Measurements from ENCODE around the gene GJC3.
"Not testable (repeated sequence)": the region's sequence is repeated elsewhere in the genome, so short reads cannot be mapped to it uniquely, and the experiment has no call there.

Gene GJC3

DNA sequence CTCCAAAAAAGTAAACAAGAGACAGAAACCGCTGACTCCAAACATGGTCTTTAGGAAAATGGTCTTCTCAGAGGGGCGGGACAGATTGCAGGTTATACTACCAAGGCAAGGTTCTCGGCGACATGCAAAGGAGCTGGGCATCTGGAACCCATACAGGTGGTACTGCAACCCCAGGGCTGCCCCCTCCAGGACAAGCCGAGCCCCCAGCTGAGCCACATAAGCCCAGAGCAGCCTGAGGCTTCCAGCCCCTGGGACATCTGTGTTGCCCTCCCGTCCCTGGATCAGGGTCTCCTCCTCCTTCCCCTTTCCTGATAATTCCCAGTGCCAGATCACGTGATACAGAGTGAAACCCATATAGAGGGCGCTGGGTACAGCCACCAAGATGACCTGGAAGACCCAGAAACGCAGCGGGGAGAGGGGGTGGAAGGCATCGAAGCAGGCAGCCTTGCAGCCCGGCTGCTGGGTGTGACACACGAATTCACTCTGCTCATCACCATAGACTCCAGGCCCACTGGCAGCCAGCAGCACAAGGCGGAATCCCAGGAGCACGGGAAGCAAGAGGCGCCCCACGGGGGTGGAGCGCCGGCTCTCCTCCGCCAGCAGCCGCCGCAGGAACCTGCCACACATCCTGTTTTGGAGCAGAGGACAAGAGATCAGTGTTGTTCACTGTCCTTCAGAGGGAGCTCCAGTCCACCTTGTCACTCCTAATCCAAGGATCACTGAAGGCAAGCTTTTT, at the start of gene GJC3:
GJC3 (minus strand) TSS at position 627 of the 736 bp plus-strand sequence; CDS start at position 627, 0 bp downstream.
- no peak for DNase-seq

DNA sequence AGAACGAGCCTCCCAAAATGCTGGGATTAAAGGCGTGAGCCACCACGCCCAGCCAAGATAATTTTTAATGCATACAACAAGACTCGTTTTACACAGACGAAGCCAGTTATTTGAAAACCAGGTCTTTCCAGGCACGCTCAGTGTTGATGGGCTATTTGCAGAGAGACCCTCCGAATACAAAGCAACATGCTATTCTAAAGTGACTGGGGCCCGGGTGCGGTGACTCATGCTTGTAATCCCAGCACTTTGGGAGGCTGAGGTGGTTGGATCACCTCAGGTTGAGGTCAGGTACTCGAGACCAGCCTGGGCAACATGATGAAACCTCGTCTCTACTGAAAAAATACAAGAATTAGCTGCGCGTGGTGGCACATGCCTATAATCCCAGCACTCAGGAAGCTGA, 47.2 kb upstream of the GJC3 start:
- DNase-seq, result no peak

- no peak for DNase-seq
These were observed 46.5 kb upstream of the GJC3 start, which contains the start of gene AZGP1 for GRCh38 chr7:99975782-99976521. TSS of gene AZGP1 (minus strand) at chr7:99976031. CDS start at chr7:99976020, 11 bp downstream.

GRCh38 chr7:99974681-99975080, 45.3 kb upstream of the GJC3 start:
- no peak for DNase-seq

DNA sequence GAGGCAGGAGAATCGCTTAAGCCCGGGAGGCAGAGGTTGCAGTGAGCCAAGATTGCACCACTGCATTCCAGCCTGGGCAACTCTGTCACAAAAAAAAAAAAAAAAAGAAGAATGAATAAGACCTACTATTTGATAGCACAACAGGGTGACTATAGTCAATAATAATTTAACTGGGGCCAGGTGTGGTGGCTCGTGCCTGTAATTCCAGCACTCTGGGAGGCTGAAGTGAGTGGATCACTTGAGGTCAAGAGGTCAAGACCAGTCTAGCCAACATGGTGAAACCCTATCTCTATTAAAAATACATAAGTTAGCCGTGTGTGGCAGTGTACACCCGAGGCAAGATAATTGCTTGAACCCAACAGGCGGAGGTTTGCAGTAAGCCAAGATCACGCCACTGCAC, 44.4 kb upstream of the GJC3 start:
- DNase-seq, result not testable (repeated sequence)

- DNase-seq, result no peak
These were observed 41.8 kb upstream of the GJC3 start for GRCh38 chr7:99971242-99971641.

GRCh38 chr7:99969813-99970212, 40.4 kb upstream of the GJC3 start:
- not testable (repeated sequence) for DNase-seq

DNA sequence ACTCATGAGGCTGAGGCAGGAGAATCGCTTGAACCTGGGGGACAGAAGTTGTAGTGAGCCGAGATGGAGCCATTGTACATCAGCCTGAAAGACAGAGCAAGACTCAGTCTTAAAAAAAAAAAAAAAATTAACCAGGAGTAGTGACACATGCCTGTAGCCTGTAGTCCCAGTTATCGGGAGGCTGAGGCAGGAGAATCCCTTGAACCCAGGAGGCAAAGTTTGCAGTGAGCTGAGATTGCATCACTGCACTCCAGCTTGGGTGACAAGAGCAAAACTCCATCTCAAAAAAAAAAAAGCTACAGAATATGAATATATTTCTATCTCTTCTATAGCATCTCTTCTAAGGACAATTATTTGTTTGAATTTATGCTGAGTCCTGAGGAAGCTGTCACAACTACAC, 39.9 kb upstream of the GJC3 start:
- DNase-seq, result no peak

DNA sequence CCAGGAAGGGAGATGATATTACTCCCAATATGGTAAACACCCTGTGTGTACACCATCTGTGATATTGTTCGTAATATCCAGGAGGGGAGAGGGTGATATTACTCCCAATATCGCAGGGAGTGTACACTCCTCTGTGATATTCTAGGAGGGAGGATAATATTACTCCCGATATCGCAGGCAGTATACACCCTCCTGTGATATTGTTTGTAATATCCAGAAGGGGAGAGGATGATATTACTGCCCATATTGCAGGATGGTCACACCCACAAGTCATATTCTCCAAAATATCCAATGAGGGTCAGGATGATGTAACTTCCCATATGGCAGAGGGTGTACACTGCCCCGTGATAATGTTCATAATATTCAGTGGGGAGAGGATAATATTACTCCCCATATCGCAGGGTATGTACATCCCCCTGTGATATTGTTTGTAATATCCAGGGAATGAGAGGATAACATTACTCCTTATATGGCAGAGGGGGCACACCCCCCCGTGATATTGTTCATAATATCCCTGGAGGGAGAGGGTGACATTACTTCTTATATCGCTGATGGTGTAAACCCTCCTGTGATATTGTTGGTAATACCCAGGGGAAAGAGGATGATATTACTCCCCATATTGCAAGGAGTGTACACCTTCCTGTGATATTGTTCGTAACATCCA, 29.3 kb upstream of the GJC3 start:
- no peak for DNase-seq

DNA sequence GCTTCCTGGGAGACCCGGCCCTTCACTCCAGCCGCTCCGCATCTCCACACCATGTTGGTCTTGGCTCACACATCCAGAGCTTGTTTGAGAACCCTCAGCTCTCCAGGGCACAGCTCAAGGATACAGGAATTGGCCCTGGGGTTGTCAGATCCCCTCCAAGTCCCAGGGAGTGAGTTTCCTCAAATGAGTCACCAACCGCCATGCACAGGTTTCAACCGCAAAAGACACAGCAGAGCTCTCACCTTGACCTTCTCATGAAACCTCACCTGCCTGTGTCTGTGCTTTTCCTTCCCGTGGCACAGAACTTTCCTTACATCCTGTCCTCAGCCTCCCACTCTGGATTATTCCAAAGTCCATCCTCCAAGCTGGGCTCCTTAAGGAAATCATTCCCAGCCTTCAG, 25.8 kb upstream of the GJC3 start:
- DNase-seq, result no peak

DNA sequence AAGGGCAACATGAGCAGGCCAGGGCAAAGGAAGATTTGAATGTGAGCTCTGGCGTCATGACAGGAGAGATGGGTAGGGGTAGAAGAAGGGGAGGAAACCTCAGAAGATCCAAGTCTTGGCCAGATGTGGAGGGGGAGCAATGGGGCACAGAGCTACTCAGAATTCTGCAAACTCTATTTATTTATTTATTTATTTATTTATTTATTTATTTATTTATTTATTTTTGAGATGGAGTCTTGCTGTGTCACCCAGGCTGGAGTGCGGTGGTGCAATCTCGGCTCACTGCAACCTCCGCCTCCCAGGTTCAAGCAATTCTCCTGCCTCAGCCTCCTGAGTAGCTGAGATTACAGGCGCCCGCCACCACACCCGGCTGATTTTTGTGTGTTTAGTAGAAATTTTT, 25.2 kb upstream of the GJC3 start:
- DNase-seq, result not testable (repeated sequence)

DNA sequence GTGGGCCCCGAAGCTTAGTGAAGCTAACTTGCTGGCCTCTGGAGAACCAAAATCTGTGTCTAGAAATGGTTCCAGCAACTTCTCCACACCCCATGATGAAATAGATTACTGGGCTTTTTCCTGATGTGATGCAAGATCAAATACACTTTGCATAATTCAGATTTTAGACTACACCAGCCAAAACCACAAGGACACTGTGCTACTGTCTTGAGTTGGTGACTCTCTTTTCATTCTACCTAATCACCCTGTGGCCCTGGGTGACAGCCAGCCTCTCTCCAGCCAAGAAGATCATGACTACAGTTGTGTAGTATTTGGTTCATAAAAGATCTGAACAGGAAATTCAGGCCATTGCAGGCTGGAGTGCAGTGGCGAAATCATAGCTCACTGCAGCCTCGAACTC, 24.2 kb upstream of the GJC3 start:
- no peak for DNase-seq

DNA sequence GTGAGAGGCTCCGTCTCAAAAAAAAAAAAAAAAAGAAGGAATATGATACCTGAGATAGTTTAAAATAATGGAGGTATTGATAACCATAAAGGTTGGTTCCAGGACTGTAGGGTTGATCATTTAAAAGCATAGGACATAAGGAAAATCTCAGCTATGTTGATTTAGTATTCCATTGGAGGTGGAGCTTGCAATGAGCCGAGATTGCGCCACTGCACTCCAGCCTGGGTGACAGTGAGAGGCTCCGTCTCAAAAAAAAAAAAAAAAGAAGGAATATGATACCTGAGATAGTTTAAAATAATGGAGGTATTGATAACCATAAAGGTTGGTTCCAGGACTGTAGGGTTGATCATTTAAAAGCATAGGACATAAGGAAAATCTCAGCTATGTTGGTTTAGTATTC, 23.2 kb upstream of the GJC3 start:
- DNase-seq, result not testable (repeated sequence)

- DNase-seq, result not testable (repeated sequence)
These were observed 21.4 kb upstream of the GJC3 start for GRCh38 chr7:99950819-99951218.

GRCh38 chr7:99949645-99950228, 20.3 kb upstream of the GJC3 start:
- DNase-seq, result no peak

DNA sequence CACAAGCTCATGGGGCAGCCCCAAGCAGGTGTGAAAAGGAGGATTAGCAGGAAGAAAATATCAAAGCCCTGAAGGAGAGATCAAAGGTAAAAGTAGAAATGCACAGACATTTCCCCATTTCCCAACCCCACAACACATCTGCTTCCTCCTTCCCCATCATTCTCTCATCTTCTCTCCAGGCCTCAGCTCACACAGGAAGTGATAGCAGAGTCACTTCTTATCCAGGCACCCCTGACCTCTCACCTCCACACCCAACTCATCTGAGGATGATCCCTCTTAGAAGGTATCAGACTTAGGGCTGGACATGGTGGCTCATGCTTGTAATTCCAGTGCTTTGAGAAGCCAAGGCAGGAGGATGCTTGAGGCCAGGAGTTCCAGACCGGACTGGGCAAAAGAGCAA, 18.2 kb upstream of the GJC3 start:
- DNase-seq, result no peak

GRCh38 chr7:99944497-99945070, 15.2 kb upstream of the GJC3 start:
- DNase-seq, result no peak

DNA sequence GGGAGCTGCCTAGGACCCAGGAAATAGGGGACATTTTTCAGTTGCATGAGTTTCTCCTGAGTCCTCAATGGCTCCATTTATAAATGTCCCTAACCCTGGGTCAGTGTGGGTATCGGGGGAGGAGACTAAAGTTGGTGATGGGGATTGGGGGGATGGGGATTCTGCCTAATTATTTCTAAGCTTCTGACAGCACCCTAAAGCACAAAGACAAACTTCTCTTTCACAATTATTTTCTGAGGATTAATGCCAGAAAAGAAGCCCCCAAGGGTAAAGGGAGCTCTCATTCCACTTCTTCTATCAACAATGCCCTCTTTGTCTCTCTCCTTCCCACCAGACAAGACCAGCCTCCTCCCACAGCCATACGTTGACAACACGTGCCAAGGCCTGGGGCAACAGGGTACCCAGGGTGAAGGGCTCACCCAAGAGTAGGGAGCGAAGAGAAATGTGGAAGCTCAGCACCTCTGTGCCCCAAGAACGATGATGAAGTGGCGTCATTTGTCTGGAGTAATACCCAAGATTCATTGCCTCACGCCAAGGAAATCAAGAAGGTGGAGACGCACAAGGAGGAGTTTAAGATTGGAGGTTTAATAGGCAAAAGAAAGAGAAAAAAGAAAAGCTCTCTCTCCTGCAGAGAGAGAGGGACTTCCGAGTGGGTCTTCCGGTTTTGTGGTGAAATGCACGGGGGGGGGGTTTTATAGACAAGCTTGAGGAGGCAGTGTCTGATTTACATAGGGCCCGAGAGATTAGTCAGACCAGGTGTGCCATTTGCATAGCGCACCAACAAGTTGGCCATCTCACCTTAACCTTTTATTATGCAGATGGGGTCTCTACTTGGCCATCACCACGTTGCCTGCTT, 14.4 kb upstream of the GJC3 start:
- DNase-seq, result no peak

DNA sequence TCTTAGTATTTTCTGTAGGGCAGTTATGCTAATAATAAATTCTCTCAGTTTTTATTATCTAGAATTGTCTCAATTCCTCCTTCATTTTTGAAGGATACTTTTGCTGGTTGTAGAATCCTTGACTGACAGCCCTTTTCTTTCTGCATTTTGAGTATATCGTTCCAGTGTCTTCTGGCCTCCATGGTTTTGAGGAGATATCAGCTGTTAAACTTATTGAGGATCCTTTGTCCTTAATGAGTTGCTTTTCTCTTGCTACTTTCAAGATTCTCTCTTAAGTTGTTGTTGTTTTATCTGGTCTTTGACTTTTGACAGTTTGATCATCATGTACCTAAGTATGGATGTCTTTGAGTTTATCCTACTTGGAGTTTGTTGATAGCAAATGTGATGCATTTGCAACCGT, 8.9 kb upstream of the GJC3 start:
- no peak for DNase-seq

GRCh38 chr7:99935009-99935408, 5.6 kb upstream of the GJC3 start:
- not testable (repeated sequence) for DNase-seq

DNA sequence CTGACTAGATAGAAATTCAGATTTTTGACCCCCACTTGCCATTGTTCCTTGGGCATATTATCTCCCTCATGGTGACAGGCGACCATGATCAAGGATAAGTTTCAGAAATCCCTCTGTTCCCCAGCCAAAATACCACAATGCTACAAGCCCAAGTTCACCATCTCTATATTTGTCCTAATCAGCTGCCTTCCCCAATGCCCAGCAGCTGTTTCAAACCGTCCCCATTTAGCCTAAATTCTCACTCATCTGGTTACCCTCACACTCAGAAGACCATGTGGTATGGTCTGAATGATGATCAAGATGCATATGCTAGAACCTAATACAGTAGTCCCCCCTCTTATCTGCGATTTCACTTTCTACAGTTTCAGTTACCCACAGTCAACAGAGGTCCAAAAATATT, 956 bp upstream of the GJC3 start:
- DNase-seq, result no peak

GRCh38 chr7:99929730-99930053, 272 bp upstream of the GJC3 start:
- no peak for DNase-seq

Data from activated CD8-positive, alpha-beta memory T cell treated with anti-CD3 and anti-CD28 coated beads, Interleukin-2, amount 50 U/mL, for 4 hours (primary cell).